ENCODE data around the gene FAM98C.
A peak's percentile ranks its signal among the peaks of the same experiment; 100 is the strongest.
"Not testable (repeated sequence)": the region's sequence is repeated elsewhere in the genome, so short reads cannot be mapped to it uniquely, and the experiment has no call there.

The FAM98C gene

DNA sequence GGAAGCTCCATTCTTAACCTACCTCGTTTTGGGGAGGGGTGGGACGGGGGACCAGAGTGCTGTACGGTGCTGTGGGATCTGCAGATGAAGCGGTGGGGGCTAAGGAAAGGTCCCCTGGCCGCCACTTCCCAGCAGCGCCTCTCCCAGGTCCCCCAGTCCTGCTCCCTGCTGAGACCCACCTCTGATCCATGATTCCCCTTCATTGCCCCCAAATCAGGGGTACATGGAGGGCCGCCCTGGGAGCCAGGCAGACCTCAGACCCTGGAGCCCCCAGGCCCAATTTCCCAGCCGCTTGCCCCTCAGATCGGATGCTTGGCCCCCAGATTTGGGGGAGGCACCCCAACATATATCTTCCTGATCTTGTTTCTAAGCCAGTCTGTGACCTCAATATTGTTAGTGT is 3.8 kb upstream of the FAM98C start:
- DNase-seq (ENCODE audit: low spot score) = no peak

DNA sequence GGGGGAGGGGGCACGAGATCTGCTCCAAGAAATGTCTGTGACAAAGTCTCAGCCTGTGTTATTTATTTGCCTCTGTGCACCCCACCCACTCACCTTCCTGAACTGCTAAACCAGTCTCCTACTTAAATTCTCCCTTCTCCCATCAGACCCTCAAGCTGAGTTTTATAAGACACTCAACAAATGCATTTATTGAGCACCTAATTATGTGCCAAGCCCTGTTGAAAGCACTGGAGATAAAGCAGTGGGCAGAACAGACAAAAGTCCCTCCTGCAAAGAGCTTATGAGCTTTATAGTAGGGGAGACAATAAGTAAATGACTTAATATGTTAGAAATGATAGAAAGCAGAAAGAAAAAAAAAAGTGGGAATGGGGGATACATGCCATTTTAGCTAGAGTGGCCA is 3.4 kb upstream of the FAM98C start:
- no peak for DNase-seq (ENCODE audit: low spot score)

DNA sequence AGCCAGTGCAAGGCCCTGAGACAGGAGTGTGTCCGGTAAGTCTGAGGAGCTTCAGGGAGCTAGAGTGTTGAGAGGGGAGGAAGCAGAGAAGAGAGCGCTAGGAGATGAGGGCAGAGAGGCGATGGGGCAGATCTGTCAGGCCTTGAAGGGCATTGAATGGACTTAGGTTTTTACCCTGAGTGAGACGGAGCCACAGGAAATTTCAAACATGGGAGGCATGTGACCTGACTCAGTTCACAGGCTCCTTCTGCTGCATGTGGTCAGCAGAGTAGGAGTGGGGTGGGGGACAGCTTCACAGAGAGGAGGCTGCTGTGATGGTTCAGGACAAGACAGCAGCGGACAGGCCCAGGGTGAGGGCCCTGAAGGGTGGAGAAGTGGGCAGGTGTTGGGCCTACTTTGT is 2.5 kb upstream of the FAM98C start:
- DNase-seq (ENCODE audit: low spot score) = no peak

DNA sequence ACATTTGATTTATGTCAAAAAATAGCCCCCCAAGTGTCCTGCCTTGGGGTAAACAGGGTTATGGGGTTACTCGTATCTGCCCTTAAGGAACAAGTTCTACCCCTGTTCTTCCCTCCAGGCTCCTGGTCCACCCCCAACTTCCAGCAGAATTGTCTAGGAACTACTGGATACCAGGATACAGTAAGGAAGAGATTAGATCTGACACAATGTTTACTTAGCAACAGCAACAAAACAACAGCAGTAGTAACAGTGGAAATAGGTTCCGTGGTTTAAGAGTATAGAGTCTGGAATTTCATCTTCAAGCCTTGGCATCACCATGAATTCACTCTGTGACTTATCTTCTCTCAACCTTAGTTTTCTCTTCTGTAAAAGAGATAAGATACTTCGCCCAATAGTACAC is 1.7 kb upstream of the FAM98C start:
- DNase-seq (ENCODE audit: low spot score) = no peak

DNA sequence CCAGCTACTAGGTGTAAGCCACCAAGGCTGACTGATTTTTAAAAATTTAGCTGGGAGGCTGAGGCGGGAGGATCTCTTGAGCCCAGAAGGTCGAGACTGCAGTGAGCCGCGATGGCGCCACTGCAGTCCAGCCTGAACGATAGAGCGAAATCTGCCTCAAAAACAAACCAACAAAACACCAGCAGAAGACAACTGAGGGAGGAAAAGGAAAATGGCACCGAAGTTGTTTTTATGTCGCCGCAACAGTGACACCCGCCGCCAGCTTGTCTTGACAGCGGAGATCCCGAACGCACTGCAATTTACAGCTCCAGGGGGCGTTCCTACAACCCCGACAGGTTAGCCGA is 298 bp upstream of the FAM98C start:
- no peak for DNase-seq (ENCODE audit: low spot score)

DNA sequence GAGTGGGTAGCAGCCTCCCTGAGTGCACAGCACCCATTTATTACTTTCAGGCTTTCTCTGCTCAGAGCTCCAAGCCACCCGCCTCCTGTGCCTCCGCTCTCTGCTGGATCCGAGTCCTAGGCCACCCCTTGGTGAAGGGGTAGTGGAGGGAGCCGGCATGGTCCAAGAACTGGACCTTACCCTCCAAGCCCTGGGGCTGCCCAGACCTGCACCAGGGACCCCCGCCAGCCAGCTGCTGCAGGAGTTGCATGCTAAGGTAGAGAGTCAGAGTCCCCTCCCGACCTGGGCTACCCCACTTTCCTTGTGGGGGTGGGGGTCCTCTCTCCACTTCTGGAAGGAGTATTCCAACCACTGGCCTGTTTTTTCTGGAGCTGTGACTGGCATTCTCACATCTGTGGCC is 2.0 kb downstream of the FAM98C start:
- no peak for DNase-seq (ENCODE audit: low spot score)

DNA sequence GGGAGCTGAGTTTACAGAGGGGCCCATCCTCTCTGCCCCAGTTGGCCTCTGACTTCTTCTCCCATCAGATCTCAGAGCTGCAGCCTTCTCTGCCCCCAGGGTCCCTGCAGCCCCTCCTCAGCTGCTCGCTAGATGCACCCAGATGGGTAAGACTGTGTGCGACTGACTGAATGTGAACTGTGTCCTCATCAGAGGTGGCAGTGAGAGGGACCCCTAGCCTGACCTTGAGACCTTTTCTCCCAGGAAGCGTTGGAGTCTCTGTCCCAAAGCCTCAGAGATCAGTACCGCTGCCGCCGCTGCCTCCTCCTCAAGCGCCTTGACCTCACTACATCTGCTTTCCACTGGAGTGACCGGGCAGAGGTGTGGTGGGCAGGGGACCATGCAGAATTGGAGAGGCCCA is 2.4 kb downstream of the FAM98C start:
- DNase-seq (ENCODE audit: low spot score) = no peak

DNA sequence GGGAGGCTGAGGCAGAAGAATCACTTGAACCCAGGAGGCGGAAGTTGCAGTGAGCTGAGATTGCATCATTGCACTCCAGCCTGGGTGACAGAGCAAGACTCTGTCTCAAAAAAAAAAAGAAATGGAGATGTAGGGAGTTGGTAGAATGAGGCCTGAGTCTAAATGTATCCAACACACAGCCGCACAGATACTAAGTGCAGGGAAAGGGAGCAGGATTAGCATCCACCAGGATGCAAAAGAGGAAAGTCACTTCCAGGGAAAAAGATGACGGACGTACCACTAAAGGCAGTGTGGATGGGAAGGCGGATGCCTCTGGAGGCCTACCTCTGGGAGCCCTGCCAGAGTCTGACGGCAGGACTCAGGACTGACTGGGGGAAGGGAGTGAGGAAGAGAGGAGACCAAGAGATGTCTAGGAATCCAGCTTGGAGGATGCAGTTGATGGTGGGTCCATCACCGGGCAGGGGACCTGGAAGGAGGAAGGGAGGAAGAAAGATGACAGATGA is 6.8 kb downstream of the FAM98C start:
- DNase-seq (ENCODE audit: low spot score) = no peak

DNA sequence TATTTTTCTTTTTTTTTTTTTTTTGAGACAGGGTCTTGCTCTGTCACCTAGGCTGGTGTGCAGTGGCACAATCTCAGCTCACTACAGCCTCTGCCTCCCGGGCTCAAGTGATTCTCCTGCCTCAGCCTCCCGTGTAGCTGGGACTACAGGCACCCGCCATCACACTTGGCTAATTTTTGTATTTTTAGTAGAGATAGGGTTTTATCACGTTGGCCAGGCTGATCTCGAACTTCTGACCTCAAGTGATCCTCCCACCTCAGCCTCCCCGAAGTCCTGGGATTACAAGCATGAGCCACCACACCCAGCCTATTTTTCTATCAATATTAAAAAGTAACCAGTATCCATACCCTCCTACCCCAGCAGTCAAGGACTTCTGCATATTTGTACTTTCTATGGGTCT is 7.5 kb downstream of the FAM98C start:
- not testable (repeated sequence) for DNase-seq (ENCODE audit: low spot score)

DNA sequence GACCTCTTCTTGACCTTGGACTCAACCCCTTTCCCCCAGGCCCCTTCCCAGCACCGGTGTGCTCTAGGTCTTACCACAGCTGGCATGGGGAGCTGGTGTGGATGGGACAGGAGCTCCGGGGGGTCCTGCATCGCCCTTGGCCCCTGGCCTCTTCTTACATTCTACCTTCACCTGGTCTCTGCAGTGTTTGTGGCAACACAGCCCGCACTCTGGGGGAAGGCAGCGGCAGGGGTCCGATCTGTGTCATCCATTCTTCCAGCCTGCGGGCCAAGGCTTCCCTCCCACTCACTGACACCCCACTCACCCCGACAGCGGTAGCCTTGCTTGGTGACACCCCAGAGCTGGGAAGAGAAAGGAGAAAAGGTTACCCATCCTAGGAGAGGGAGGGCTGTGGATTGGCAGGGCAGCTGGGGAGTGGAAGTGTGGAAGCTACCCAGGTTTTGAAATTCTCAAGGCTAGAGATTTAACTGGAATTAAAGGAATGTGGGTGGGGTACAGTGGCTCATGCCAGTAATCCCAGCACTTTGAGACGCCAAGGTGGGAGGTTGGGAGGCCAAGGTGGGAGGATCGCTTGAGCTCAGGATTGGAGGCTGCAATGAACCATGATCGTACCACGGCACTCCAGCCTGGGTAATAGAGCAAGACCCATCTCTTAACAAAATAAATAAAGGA is 8.3 kb downstream of the FAM98C start:
- DNase-seq (ENCODE audit: low spot score) = no peak

DNA sequence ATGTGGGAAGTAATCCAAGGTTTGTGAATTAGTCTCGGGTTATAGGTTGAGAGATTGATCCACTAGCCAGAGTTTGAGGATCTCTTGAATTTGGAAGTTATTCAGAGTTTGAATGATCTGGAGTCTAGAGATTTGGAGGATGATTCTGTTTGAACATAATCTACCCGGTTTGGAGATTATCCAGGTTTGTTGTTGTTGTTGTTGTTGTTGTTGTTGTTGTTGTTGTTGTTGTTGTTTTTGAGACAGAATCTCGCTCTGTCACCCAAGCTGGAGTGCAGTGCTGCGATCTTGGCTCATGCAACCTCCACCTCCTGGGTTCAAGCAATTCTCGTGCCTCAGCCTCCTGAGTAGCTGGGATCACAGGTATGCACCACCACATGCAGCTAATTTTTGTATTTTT is 9.0 kb downstream of the FAM98C start:
- DNase-seq (ENCODE audit: low spot score) = not testable (repeated sequence)

DNA sequence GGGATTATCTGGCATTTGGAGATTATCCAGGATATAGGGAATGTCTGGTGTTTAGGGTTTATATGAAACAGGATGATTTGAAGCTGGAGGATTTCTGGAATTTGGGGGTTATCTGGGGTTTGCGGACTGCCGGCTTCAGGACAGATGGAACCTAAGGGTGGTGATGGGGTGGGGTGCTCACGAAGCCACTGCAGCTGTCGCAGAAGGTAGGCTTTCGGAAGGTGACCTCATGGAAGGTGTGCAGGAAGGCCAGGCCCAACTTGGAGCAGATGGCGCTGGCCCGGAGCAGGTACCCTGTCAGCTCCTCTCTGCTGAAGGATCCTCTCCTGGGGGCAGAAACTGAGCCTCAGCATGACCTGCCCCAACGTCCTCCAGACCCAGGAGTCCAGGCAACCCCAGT is 9.6 kb downstream of the FAM98C start:
- DNase-seq (ENCODE audit: low spot score) = no peak

DNA sequence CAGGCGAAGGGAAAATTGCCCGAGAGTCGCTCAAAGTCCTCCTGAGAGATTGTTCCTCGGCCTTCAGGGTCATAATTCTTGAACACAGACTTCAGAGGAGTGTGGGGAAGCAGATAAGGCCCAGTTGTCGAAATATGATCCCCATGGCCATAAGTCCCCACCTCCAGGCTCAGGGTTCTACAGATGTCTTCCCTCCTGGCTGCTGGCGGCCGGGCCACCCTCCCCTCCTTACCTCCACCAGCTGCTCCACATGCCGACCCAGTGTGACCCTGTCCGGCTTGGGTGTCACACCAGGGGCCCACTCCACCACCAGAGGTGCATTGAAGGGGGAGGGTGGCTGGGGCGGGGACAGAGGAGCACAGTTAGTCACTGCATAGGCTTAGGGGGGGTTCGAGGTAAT is 10.1 kb downstream of the FAM98C start:
- no peak for DNase-seq (ENCODE audit: low spot score)

DNA sequence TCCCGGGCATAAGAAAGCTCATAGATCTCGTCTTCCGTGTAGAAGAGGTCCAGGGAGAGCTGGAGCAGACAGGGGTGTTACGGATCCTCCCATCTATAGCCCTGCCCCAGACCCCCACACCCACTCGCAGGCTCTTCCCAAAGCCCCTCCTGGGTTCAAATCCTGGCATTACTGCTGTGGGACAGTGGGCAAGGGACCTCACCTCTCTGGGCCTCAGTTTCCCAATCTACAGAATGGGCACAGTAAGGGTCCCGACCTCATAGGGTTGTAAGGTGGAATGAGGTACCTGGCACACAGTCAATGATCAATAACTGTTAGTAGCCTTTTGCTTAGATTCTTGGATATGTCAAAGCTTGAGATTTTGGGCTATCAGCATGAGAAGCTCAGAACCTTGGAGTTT is 10.5 kb downstream of the FAM98C start:
- no peak for DNase-seq (ENCODE audit: low spot score)

DNA sequence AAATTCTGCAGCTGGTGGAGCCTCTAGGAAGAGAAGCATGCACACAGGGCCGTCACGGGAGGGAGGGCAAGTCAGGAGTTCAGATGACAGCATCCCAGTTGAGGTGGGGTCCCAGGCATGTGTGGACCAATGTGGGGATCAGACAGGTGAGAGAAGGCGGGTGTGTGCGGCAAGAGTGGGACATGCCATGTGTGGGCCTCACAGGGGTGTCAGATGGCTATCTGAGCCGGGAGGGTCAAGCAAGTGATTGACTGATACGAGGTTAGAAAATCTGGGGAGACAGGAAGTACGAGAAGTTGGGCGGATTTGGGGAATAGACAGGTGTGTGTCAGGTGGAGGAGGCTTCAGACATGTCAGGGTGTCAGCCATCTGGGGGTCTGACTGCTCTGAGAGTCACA is 14.3 kb downstream of the FAM98C start:
- DNase-seq (ENCODE audit: low spot score) = no peak

DNA sequence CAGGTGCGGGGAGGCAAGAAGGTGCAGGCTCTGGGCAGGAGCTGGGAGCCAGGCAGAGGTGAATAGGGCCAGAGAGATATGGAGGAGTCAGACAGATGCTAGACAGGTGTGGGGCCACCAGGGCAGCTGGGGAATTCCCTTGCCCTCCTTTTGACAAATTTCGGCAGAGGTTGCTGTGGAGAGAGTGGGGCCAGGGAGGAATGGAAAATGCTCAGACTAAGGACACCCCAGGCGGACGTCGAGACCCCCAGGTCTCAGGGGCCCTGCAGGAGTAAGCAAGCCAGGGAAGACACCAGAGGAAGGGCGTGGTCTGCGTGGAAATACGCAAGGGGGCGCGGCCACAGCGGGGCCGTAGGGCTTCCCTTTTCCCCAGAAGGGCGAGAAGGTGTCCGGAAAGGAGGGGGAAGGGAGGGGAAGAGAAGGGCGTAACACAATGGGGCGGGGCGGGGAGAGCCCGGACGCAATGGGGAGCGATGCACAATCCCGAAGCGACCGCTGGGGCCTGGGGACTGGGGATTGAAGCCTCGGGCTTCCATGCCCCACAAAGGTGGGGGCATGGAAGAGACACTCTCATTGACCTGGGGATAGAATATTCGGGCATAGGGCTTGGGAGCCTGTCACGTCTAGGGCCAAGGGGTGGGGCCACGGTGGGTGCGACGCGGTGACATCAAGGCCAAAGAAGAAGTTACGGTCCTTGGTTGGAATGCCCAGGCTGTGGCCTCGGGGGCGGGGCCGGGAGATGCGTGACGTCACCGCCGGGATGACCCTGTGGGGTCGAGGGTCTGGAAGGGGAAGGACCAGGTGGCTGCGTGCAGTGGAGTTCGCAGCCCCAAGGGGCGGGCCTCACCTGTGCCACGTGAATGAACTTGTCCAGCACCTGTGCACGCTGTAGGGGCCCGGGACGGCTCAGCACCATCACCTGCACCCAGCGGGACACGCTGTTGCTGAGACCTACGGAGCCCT is 14.9 kb downstream of the FAM98C start:
- peak; percentile 34 for DNase-seq (ENCODE audit: low spot score)

DNA sequence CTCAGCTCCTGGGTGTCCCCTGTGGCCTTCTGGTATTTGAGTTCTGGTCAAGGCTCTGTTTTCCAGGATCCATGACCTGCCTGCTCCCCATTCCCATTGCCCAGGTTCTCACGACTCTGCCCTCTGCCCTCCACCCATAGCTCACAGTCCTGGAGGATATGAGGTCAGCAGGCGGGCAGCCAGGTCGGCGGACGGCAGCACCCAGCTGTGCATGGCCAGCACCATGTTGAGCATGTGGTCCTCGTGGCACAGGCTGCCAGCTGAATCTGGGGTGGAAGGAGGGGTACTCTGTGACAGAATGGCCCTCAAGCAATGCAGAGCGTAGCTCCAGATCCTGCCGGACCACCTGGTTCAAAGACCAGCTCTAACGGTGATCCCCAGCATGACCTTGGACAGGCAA is 18.0 kb downstream of the FAM98C start:
- DNase-seq (ENCODE audit: low spot score) = no peak

DNA sequence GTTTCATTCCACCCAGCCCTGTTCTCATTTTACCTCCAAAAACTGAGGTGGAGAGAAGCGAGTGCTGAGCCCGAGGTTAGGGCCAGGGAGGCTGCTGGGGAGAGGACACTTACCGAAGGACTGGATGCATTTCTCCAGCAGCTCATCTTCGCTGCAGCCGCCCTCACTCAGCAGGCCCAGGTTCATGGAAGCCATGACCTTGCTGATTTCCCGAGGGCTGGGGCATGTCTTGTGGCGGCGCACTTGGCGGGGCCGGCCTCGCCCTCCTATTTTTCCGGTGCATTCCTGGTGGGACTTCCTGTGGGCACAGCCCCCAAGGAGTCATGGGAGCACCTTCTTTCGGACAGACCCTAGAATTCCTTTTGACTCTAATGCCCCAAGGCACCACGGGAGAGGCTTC is 19.0 kb downstream of the FAM98C start:
- no peak for DNase-seq (ENCODE audit: low spot score)

DNA sequence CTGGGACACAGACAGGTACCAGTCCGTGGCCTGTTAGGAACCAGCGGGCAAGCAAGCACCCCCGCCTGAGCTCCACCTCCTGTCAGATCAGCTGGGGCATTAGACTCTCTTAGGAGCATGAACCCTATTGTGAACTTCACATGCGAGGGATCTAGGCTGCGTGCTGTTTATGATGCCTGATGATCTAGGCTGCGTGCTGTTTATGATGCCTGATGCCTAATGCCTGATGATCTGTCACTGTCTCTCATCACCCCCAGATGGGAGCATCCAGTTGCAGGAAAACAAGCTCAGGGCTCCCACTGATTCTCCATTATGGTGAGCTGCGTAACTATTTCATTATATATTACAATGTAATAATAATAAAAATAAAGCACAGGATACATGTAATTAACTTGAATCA is 19.5 kb downstream of the FAM98C start:
- DNase-seq (ENCODE audit: low spot score) = no peak

DNA sequence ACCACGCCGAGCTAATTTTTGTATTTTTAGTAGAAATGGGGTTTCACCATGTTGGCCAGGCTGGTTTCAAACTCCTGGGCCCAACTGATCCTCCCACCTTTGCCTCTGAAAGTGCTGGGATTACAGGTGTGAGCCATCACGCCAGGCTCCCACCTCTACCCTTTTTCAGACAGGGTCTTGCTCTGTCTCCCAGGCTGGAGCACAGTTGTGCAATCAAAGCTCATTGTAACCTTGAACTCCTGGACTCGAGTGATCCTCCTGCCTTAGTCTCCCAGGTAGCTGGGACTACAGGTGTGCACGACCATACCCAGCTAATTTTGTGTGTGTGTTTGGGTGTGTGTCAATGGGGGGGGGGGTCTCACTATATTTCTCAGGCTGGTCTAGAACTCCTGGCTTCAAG is 21.4 kb downstream of the FAM98C start:
- DNase-seq (ENCODE audit: low spot score) = no peak

DNA sequence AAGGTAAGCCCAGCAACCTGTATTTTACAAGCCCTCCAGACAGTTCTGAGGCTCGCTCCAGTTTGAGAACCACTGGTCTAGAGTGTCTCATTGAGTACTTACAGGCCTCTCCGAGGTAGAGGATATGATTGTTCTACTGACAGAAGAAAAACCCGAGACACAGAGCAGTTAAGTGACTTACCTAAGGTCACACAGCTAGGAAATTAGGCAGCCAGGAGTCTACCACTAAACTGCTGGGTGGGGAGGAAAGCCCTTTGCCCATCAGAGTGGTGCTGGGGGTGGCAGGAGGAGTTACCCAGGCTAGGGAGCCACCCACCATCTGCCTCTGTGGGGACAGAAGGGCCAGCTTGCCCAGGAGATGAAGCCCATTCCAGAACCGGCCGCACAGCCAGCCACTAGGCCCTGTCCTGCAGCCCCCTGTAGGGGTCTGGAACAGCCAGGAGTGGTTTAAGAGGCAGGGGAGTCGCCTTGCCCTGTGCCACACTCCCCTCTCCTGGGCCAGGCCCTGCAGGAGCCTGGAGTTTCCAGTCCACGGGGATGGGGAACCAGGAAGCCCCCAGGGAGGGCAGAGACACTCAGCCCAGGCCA is 22.4 kb downstream of the FAM98C start:
- DNase-seq (ENCODE audit: low spot score) = no peak

DNA sequence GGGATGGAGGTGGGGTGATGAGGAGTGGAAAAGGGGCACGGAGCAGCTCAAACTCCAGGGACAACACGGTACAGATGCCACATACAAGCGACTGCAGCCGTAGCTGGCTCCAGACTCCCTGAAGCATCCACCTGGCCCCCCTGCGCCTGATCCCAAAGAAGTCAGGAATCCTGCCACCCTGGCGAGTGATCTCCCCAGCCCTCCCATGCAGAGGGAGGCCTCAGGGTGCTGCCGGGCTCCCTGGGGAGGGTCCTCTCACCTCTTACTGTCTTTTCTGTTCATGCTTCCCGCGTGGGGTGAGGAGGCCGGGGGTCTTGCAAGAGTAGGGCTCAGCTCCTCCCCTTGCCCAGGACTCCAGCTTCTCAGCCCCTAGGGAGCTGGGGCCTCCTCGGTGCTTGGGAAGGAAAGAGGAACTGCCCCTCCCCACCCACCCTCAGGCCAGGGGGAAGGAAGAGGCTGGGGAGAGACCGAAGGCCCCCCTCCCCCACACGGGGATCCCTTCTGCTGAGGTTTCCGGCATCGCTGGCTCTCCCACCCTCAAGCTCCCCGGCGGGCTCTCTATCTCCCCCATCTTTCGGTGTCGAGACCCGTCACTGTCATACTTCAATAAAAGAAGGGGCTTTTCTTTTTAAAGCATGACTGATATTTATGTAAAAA is 23.0 kb downstream of the FAM98C start, which contains the start of gene RASGRP4:
Gene RASGRP4 (minus strand): TSS at position 410 of the 657 bp plus-strand sequence. CDS start 128 bp downstream, at position 282.
- no peak for DNase-seq (ENCODE audit: low spot score)
